Mesenchymal stem cell (in vitro differentiated cells and primary cell): ENCODE data around the gene TPM1.

Source experiments
- DNase-seq: peaks from one replicate; pipeline ENCODE4 v3.0.0-alpha.2; 2013
- H2AFZ ChIP-seq: one replicate; pipeline ENCODE4 v1.6.1; 2013; ENCODE audit warnings: low read depth, mild to moderate bottlenecking, control low read depth, inconsistent platforms, low read length, moderate library complexity
- H2AK5ac ChIP-seq: 2 replicates; pipeline ENCODE4 v1.6.1; 2013; ENCODE audit warnings: low read length, moderate library complexity, mild to moderate bottlenecking, inconsistent platforms; ENCODE audit not compliant: severe bottlenecking
- H2BK120ac ChIP-seq: one replicate; pipeline ENCODE4 v1.6.1; 2013; ENCODE audit warnings: low read depth, mild to moderate bottlenecking, inconsistent platforms, low read length, moderate library complexity
- H2BK12ac ChIP-seq, 2 experiments: one replicate each; pipeline ENCODE4 v1.6.1; 2013; ENCODE audit warnings: inconsistent platforms in 2 of 2, low read length in 2 of 2, mild to moderate bottlenecking in 2 of 2, moderate library complexity in 2 of 2, control low read depth in 1 of 2
- H2BK15ac ChIP-seq: one replicate; pipeline ENCODE4 v1.6.1; 2013; ENCODE audit warnings: mild to moderate bottlenecking, low read depth, inconsistent platforms; ENCODE audit not compliant: poor library complexity, severe bottlenecking
- H2BK5ac ChIP-seq: 2 replicates; pipeline ENCODE4 v1.6.1; 2013; ENCODE audit warnings: low read depth, mild to moderate bottlenecking, low read length, control low read depth, inconsistent platforms; ENCODE audit not compliant: poor library complexity, severe bottlenecking
- H3K14ac ChIP-seq, 2 experiments: one replicate each; pipeline ENCODE4 v1.6.1; 2013; ENCODE audit warnings: inconsistent platforms in 2 of 2, low read length in 2 of 2, control low read depth in 1 of 2, mild to moderate bottlenecking in 1 of 2, moderate library complexity in 1 of 2
- H3K18ac ChIP-seq, 2 experiments: one replicate each; pipeline ENCODE4 v1.6.1; 2013; ENCODE audit warnings: inconsistent platforms in 2 of 2, low read length in 2 of 2, control low read depth in 1 of 2, low read depth in 1 of 2, mild to moderate bottlenecking in 1 of 2
- H3K23ac ChIP-seq, 2 experiments: one replicate each; pipeline ENCODE4 v1.6.1; 2013; ENCODE audit warnings: inconsistent platforms in 2 of 2, low read length in 2 of 2, mild to moderate bottlenecking in 2 of 2, moderate library complexity in 2 of 2, control low read depth in 1 of 2
- H3K27ac ChIP-seq: 2 replicates; pipeline ENCODE4 v1.5.1; 2013; ENCODE audit warnings: mild to moderate bottlenecking, moderate library complexity, low read length, control low read depth, inconsistent platforms; ENCODE audit not compliant: poor library complexity, severe bottlenecking
- H3K27me3 ChIP-seq, 2 experiments: 2 replicates each; pipeline versions ENCODE4 v1.6.1 to v1.7.0; 2013; ENCODE audit warnings: low read length in 2 of 2, mild to moderate bottlenecking in 2 of 2, moderate library complexity in 2 of 2, control low read depth in 1 of 2, inconsistent platforms in 1 of 2; ENCODE audit not compliant: control insufficient read depth in 1 of 2, insufficient read depth in 1 of 2
- H3K36me3 ChIP-seq, 2 experiments: 2 replicates each; pipeline versions ENCODE4 v1.6.1 to v1.7.0; 2013; ENCODE audit warnings: low read length in 2 of 2, control low read depth in 1 of 2, inconsistent platforms in 1 of 2, low read depth in 1 of 2, mild to moderate bottlenecking in 1 of 2; ENCODE audit not compliant: insufficient read depth in 2 of 2, control insufficient read depth in 1 of 2
- H3K4ac ChIP-seq, 2 experiments: one replicate each; pipeline ENCODE4 v1.6.1; 2013; ENCODE audit warnings: inconsistent platforms in 2 of 2, low read length in 2 of 2, mild to moderate bottlenecking in 2 of 2, moderate library complexity in 2 of 2, control low read depth in 1 of 2, low read depth in 1 of 2
- H3K4me1 ChIP-seq: 2 replicates; pipeline ENCODE4 v1.6.1; 2013; ENCODE audit warnings: low read depth, low read length, control low read depth; ENCODE audit not compliant: control insufficient read depth, insufficient read depth
- H3K4me2 ChIP-seq: 2 replicates; pipeline ENCODE4 v1.6.1; 2013; ENCODE audit warnings: low read length, mild to moderate bottlenecking, inconsistent platforms; ENCODE audit not compliant: poor library complexity, severe bottlenecking
- H3K4me3 ChIP-seq, 2 experiments: 2 replicates each; pipeline versions ENCODE4 v1.5.1 to v1.7.0; 2013; ENCODE audit warnings: low read length in 2 of 2, mild to moderate bottlenecking in 2 of 2, control low read depth in 1 of 2, low read depth in 1 of 2; ENCODE audit not compliant: insufficient read depth in 1 of 2
- H3K79me1 ChIP-seq: replicated peaks from 2 replicates; pipeline ENCODE4 v1.6.1; 2013; ENCODE audit warnings: mild to moderate bottlenecking, control low read depth, low read length, inconsistent platforms; ENCODE audit not compliant: poor library complexity, severe bottlenecking
- H3K9ac ChIP-seq: 2 replicates; pipeline ENCODE4 v1.7.0; 2013; ENCODE audit warnings: mild to moderate bottlenecking, low read length, moderate library complexity
- H3K9me3 ChIP-seq: 2 replicates; pipeline ENCODE4 v1.7.0; 2013; ENCODE audit warnings: mild to moderate bottlenecking, low read length; ENCODE audit not compliant: control insufficient read depth
- H4K8ac ChIP-seq: one replicate; pipeline ENCODE4 v1.6.1; 2013; ENCODE audit warnings: inconsistent platforms, mild to moderate bottlenecking, low read length, moderate library complexity
- H4K91ac ChIP-seq: one replicate; pipeline ENCODE4 v1.6.1; 2013; ENCODE audit warnings: mild to moderate bottlenecking, low read length, inconsistent platforms
- WGBS: methylation state at CpG from one replicate; pipeline ENCODE4 v1.1.7; 2013; ENCODE audit warnings: mixed read lengths; 5-methylcytosine and 5-hydroxymethylcytosine counted together

Gene TPM1

DNA sequence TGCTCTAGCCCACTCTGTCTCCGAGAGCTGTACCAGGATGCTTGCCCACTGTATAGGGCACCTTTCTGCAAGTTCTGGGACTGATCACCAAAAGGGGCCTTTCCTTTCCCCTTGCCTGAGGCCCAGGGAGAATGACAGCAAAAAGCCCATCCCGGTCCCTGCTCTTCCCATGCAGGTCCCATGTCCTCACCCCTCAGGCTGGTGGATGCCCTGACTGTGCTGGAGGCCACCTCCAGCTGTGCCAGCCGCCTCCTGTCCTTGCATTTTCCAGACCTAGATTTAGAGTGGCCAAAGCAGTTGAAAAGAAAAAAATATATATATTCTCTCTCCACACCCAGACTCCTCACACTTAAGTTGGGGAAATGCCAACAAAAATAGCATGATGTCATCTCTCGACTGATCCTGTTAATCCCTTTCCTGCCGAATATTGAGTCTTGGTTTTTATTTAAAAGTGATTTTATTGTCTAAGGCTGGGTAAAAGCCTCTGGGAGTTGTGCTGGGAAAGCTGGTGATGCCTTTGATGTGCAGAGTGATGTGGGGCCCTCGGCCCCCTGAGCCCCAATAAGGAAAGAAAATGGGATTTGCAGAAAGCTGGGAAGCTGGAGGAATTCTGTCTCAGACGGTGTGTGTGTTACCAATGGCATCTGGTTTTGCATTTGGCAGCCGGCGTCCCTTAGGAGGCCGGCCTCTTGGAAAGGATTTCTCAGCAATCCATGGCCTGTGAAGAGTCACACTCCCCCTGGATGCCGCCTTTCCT lies 29.3 kb upstream of the TPM1 start:
- H3K79me1 ChIP-seq = no peaks in the 10 kb centered on the region
- H3K14ac ChIP-seq = no peak overlapping the region
- no peak overlapping the region for H3K23ac ChIP-seq
- peak overlapping the region; percentile 64 to 75 for H2BK12ac ChIP-seq
- peak overlapping the region; percentile 71 to 84 for H3K18ac ChIP-seq
- peak overlapping the region; percentile 56 for H3K9ac ChIP-seq
- H3K27ac ChIP-seq = peak overlapping the region; percentile 92
- peak overlapping the region; percentile 60 for H2BK5ac ChIP-seq
- no peak overlapping the region for H2AFZ ChIP-seq
- H3K4me2 ChIP-seq = peak overlapping the region; percentile 45
- H2AK5ac ChIP-seq = peak overlapping the region; percentile 91
- peak overlapping the region; percentile 73 for H4K8ac ChIP-seq
- H2BK120ac ChIP-seq = peak overlapping the region; percentile 64
- H4K91ac ChIP-seq = peak overlapping the region; percentile 73
- peaks cover 21% of the 10 kb centered on the region for H3K4me1 ChIP-seq
- H3K4me3 ChIP-seq = no peak overlapping the region
- no peaks in the 10 kb centered on the region for H3K36me3 ChIP-seq
- H3K4ac ChIP-seq = peak overlapping the region in 1 of 2 experiments; percentile 20
- peak overlapping the region; percentile 60 for H2BK15ac ChIP-seq
- no peaks in the 10 kb centered on the region for H3K27me3 ChIP-seq
- WGBS = 37% methylated on average over 8 of the region's 11 CpGs
- peak; percentile 67 for DNase-seq
- H3K9me3 ChIP-seq = peaks cover 1% of the 10 kb centered on the region

DNA sequence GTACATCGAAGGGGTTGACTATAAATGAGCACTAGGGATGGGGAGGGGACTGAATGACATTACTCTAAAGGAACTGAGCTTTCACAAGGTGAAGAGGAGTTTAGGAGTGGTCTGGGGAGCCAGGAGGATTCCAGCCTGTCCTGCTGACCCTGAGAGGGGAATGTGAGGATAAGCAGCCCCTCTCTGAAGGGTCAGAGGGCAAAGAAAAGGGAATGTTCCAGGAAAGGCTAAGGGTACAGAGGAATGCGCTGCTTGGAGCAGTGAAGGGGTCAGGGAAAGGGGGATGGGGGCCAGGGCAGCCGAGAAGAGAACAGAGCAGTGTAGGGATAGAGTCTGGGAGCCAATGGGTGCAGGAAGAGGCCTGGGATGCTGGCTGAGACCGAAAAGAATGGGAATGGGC lies 28.0 kb upstream of the TPM1 start:
- peak overlapping the region; percentile 59 to 81 for H3K18ac ChIP-seq
- H3K36me3 ChIP-seq = no peaks in the 10 kb centered on the region
- no peak overlapping the region for H2AFZ ChIP-seq
- H3K27ac ChIP-seq = no peak overlapping the region
- no peak overlapping the region for H2BK120ac ChIP-seq
- H3K79me1 ChIP-seq = no peaks in the 10 kb centered on the region
- H3K4me3 ChIP-seq = no peak overlapping the region
- no peak overlapping the region for H2BK5ac ChIP-seq
- peak overlapping the region in 1 of 2 experiments; percentile 68 for H3K14ac ChIP-seq
- no peak overlapping the region for H3K9ac ChIP-seq
- WGBS = 74% methylated on average over 4 of the region's 4 CpGs
- H3K9me3 ChIP-seq = peaks cover 3% of the 10 kb centered on the region
- no peak overlapping the region for H3K23ac ChIP-seq
- H4K91ac ChIP-seq = peak overlapping the region; percentile 84
- H2BK15ac ChIP-seq = no peak overlapping the region
- no peak overlapping the region for H3K4me2 ChIP-seq
- H2AK5ac ChIP-seq = peak overlapping the region; percentile 91
- H4K8ac ChIP-seq = peak overlapping the region; percentile 21
- no peak for DNase-seq
- H3K4ac ChIP-seq = peak overlapping the region in 1 of 2 experiments; percentile 65
- H3K4me1 ChIP-seq = peaks cover 28% of the 10 kb centered on the region
- no peaks in the 10 kb centered on the region for H3K27me3 ChIP-seq
- H2BK12ac ChIP-seq = peak overlapping the region; percentile 33 to 80

DNA sequence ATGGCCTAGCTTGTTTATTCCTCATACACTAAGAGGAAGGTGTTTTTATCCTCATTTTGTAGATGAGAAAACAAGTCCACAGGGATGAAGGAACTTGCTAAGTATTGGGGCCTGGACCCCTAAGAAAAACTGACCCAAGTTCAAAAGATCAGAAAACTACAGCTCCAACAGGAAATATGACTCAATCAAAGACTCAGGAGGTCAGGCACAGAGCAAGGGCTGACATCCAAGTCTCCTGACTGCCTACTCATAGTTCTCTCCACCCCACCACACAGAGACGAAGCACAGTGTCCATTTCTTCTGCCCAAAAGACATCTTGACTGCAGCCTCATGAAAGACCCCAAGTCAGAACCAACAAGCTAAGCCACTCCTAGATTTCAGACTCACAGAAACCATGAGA lies 26.9 kb upstream of the TPM1 start:
- peak overlapping the region in 1 of 2 experiments; percentile 54 for H3K4ac ChIP-seq
- H3K18ac ChIP-seq = no peak overlapping the region
- H3K4me2 ChIP-seq = no peak overlapping the region
- H3K27me3 ChIP-seq = no peaks in the 10 kb centered on the region
- H2AFZ ChIP-seq = no peak overlapping the region
- H3K27ac ChIP-seq = no peak overlapping the region
- H4K91ac ChIP-seq = no peak overlapping the region
- H3K4me3 ChIP-seq = peak overlapping the region in 1 of 2 experiments; percentile 10
- peak overlapping the region; percentile 73 for H3K9ac ChIP-seq
- 0% methylated on average over 1 of the region's 1 CpG for WGBS
- no peak overlapping the region for H2BK12ac ChIP-seq
- no peak overlapping the region for H2BK5ac ChIP-seq
- peaks cover 3% of the 10 kb centered on the region for H3K9me3 ChIP-seq
- H3K79me1 ChIP-seq = no peaks in the 10 kb centered on the region
- H3K36me3 ChIP-seq = no peaks in the 10 kb centered on the region
- no peak overlapping the region for H3K14ac ChIP-seq
- no peak overlapping the region for H2AK5ac ChIP-seq
- H3K23ac ChIP-seq = no peak overlapping the region
- H4K8ac ChIP-seq = no peak overlapping the region
- H2BK120ac ChIP-seq = no peak overlapping the region
- peaks cover 31% of the 10 kb centered on the region for H3K4me1 ChIP-seq
- peak; percentile 76 for DNase-seq
- no peak overlapping the region for H2BK15ac ChIP-seq

DNA sequence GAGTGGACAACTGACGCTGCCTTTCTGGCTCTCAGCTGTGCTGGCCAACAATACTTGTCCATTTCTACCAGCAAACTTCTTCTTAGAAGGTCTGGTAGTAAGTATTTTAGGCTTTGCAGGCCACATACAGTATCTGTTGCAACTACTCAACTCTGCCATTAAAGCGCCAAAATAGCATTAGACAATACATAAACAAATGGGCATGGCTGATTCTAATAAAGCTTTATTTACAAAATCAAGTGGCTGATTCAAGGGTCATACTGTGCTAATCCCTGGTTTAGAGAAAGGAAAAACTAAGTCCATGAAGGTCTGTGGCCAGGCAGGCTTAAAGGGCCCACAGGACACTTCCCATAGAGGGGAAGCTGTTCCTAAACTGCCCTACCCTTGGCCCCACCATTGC lies 26.3 kb upstream of the TPM1 start:
- Histone ChIP-seq H3K79me1 (no peaks in the 10 kb centered on the region), H3K9me3 (peaks cover 3% of the 10 kb centered on the region), H3K36me3 (no peaks in the 10 kb centered on the region), H2BK12ac (peak overlapping the region in 1 of 2 experiments; percentile 89), H3K27ac (no peak overlapping the region), H2BK120ac (no peak overlapping the region), H3K4me2 (no peak overlapping the region), H2BK15ac (no peak overlapping the region), H3K4ac (peak overlapping the region in 1 of 2 experiments; percentile 42), H3K23ac (no peak overlapping the region), H3K4me1 (peaks cover 31% of the 10 kb centered on the region), H3K9ac (peak overlapping the region; percentile 73), H2AFZ (no peak overlapping the region), H3K18ac (peak overlapping the region; percentile 25 to 74), H2BK5ac (no peak overlapping the region), H2AK5ac (peak overlapping the region; percentile 33), H4K91ac (no peak overlapping the region), H3K4me3 (peak overlapping the region in 1 of 2 experiments; percentile 10), H3K27me3 (no peaks in the 10 kb centered on the region), H4K8ac (no peak overlapping the region), H3K14ac (no peak overlapping the region)
- peak; percentile 32 for DNase-seq
- 100% methylated on average over 1 of the region's 2 CpGs for WGBS
